ENCODE measurements around the gene UBA6. TPM values are rescaled to one million over a fixed set of nuclear protein-coding genes. Genes with fewer than 3 reads are reported as not detected.

The UBA6 gene
- total and polyA plus RNA-seq, 2 of the 4 experiments (the other 2 are of a cell fraction), result 29.2 to 268 TPM

DNA sequence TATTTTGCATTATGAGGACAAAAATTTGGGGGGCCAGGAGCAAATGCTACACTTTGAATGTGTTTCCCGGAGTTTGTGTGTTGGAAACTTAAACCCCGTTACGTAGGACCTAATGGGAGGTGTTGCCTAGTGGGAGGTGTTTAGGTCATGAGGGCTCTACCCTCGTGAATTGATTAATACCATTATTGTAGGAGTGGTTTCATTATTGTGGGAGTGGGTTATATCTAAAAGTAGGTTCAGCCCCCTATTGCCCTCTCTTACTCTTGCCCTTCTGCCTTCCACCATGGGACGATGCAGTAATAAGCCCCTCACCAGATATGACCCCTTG, 15.5 kb downstream of the UBA6 start:
- ChIA-PET POLR2A (ENCODE audit: unreplicated experiment) (no interaction called here), CTCF (no interaction called here)
- H3K4me3 ChIP-seq (ENCODE audit: insufficient read depth, low read depth, low read length), result no peak overlapping the region
- ATAC-seq (ENCODE audit: low read depth) (no peak), DNase-seq (no peak)
- H2BK20ac ChIP-seq (ENCODE audit: low read depth, low read length), result no peak overlapping the region
- H4K8ac ChIP-seq (ENCODE audit: low read depth in 2 of 2, low read length in 2 of 2), result no peak overlapping the region
- no peak overlapping the region; the same call in 1 of the 2 replicates for H4K5ac ChIP-seq (ENCODE audit: low read depth, low read length)
- H2BK15ac ChIP-seq (ENCODE audit: low read depth, low read length), result no peak overlapping the region
- peaks cover 14 to 39% of the 10 kb centered on the region in 2 experiments for H3K79me1 ChIP-seq (ENCODE audit: low read depth in 1 of 2, low read length in 2 of 2)
- peaks cover 6% of the 10 kb centered on the region for H3K36me3 ChIP-seq (ENCODE audit: control insufficient read depth, insufficient read depth, low read length)
- no peak overlapping the region for H4K91ac ChIP-seq (ENCODE audit: insufficient read depth, low read depth, low read length)
- no peaks in the 10 kb centered on the region for H3K9me3 ChIP-seq (ENCODE audit: control insufficient read depth, insufficient read depth, low read length)
- no peak overlapping the region for H3K14ac ChIP-seq (replicated peaks; ENCODE audit: low read depth, low read length)
- H4K20me1 ChIP-seq (ENCODE audit: insufficient read depth, low read length), result peaks cover 2% of the 10 kb centered on the region
- H3K27ac ChIP-seq (ENCODE audit: insufficient read depth, low read length), result peak overlapping the region; percentile 16; the same call in 1 of the 2 replicates
- no peak overlapping the region for H2AK5ac ChIP-seq (ENCODE audit: low read depth, low read length)
- no peak overlapping the region for H2AFZ ChIP-seq (replicated peaks; ENCODE audit: low read length, poor library complexity)
- no peak overlapping the region for H3K23ac ChIP-seq (ENCODE audit: low read depth, low read length)
- peaks cover 7% of the 10 kb centered on the region for H3K4me1 ChIP-seq (ENCODE audit: control insufficient read depth, insufficient read depth, low read length)
- H3K27me3 ChIP-seq (ENCODE audit: control insufficient read depth, insufficient read depth, low read length), result no peaks in the 10 kb centered on the region
- no peak overlapping the region for H3K9ac ChIP-seq (ENCODE audit: low read depth, low read length)
- dilution Hi-C loops (cut with HindIII; ENCODE audit: low sequenced_read_pairs, unreplicated experiment) (no loop called here), in situ Hi-C loops (cut with MboI; ENCODE audit: low sequenced_read_pairs) (no loop called here), intact Hi-C loops (cut with micrococcal nuclease) (loop anchor here (5.0 kb wide), 1 partner anchor 1922 kb away; no protein-coding TSS in a partner anchor)
- TF ChIP-seq, protein P1, sequence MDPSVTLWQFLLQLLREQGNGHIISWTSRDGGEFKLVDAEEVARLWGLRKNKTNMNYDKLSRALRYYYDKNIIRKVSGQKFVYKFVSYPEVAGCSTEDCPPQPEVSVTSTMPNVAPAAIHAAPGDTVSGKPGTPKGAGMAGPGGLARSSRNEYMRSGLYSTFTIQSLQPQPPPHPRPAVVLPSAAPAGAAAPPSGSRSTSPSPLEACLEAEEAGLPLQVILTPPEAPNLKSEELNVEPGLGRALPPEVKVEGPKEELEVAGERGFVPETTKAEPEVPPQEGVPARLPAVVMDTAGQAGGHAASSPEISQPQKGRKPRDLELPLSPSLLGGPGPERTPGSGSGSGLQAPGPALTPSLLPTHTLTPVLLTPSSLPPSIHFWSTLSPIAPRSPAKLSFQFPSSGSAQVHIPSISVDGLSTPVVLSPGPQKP (IDR thresholded peaks at IDR 0.05; ENCODE audit: borderline replicate concordance, low read depth, low read length), result no peak
- TF ChIP-seq CEBPB (IDR thresholded peaks at IDR 0.05; ENCODE audit: low read depth, low read length) (no peak), MAZ (IDR thresholded peaks at IDR 0.05; ENCODE audit: borderline replicate concordance, low read depth, low read length) (no peak), FOS (IDR thresholded peaks at IDR 0.05; ENCODE audit: low read depth, low read length) (no peak), MAFK (IDR thresholded peaks at IDR 0.05; ENCODE audit: low read depth, low read length) (no peak), SMC3 (IDR thresholded peaks at IDR 0.05; ENCODE audit: low read depth, low read length) (no peak), RFX5 (IDR thresholded peaks at IDR 0.05; ENCODE audit: low read depth, low read length) (no peak), CHD1 (IDR thresholded peaks at IDR 0.05; ENCODE audit: low read depth, low read length) (no peak)
- H2BK120ac ChIP-seq (ENCODE audit: low read depth, low read length), result no peak overlapping the region
- 0 out of 2 replicates have a peak overlapping the region, but pooled peaks have one; percentile 12 for H3K18ac ChIP-seq (ENCODE audit: low read depth, low read length)
- no peak overlapping the region; the same call in 1 of the 2 replicates for H3K4ac ChIP-seq (ENCODE audit: low read depth, low read length)
- peaks cover 7% of the 10 kb centered on the region for H3K9me1 ChIP-seq (ENCODE audit: insufficient read depth, low read length)
- WGBS, 2 experiments (ENCODE audit: extremely low coverage in 2 of 2, insufficient read length in 1 of 2), result 100% methylated on average over 1 of the region's 5 CpGs; no CpG with 5 or more reads in 1 of the 2 experiments
- peak overlapping the region; percentile 25; the same call in 1 of the 2 replicates for H3K4me2 ChIP-seq (ENCODE audit: low read depth, low read length)
- no peak overlapping the region for H2AK9ac ChIP-seq (replicated peaks; ENCODE audit: low read depth, low read length, poor library complexity)
- H2BK5ac ChIP-seq (ENCODE audit: low read depth, low read length, poor library complexity, severe bottlenecking), result peak overlapping the region; percentile 53
- H3K56ac ChIP-seq (ENCODE audit: extremely low read depth, insufficient read depth, low read length), result no peak overlapping the region
- no TSS peak for BruUV-seq (replicated peaks)
